NT2/D1 (cell line): ENCODE measurements around the gene SLC35B4.

ENCODE experiments used
- DNase-seq: peaks from one replicate; pipeline ENCODE4 v3.0.0-alpha.2; 2011; ENCODE audit warnings: low read depth, low spot score
- H3K27me3 ChIP-seq: 2 replicates; pipeline ENCODE4 v1.6.0; 2011; ENCODE audit warnings: mild to moderate bottlenecking; ENCODE audit not compliant: insufficient read length, insufficient read depth
- H3K36me3 ChIP-seq: 2 replicates; pipeline ENCODE4 v1.6.1; 2011; ENCODE audit warnings: mild to moderate bottlenecking, low read length, mixed read lengths; ENCODE audit not compliant: insufficient read depth, insufficient read length
- H3K4me1 ChIP-seq: 2 replicates; pipeline ENCODE4 v1.5.1; 2011; ENCODE audit not compliant: insufficient read depth, insufficient read length
- H3K4me3 ChIP-seq: 2 replicates; pipeline ENCODE4 v1.5.1; 2011; ENCODE audit warnings: low read depth; ENCODE audit not compliant: insufficient read length
- H3K9ac ChIP-seq: 2 replicates; pipeline ENCODE4 v1.6.0; 2011; ENCODE audit warnings: low read depth; ENCODE audit not compliant: insufficient read length
- H3K9me3 ChIP-seq: 2 replicates; pipeline ENCODE4 v1.5.1; 2011; ENCODE audit warnings: mild to moderate bottlenecking, low read length; ENCODE audit not compliant: insufficient read depth
- SUZ12 ChIP-seq: IDR thresholded peaks from 2 replicates; pipeline ENCODE4 v1.6.1; 2011; ENCODE audit not compliant: insufficient read length, insufficient read depth; ENCODE audit errors: extremely low read depth
- YY1 ChIP-seq: IDR thresholded peaks from 2 replicates; pipeline ENCODE4 v1.6.1; 2011; ENCODE audit not compliant: insufficient read length, insufficient read depth
- ZNF274 ChIP-seq: IDR thresholded peaks from 2 replicates; pipeline ENCODE4 v1.6.1; 2011; ENCODE audit warnings: mild to moderate bottlenecking, low read depth, low read length

SLC35B4 gene

DNA sequence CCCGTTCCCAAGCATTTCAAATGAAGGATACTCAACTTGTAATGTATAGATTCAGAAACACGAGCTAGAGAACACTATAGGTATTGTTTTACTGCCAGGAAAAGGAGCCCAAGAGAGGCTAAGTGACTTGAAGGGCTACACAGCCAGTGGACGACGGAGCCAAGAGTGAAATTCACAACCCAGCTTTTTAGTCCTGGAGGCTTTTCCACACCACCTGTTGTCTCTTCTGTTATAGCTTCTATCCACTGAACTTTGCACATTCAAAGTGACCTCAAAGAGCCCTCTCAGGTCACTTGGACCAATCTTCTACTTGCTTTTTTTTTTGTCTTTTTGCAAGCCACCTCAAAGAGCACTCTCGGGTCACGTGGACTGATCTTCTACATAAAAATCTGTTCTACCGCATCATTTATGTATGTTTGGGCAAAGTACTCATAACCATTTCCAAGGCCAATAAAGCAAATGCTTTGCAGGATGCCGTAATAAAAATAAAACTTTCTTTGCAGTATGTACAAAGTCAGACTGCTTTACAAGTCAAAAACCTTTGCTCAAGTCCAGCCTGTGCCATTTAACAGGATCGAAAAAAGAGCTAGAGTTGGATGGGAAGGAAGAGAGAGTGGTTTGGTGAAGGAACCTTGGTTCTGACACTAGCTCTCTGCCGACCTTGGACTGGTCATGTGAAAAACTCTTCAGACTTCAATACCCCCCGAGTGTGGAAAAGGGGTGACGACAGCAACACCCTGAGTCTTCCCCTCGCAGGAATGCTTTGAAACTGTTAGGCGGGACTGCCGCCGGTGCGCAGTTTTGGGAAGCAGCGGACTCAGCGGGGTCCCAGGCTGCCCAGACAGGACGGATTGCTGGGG, 821 bp downstream of the SLC35B4 start:
- H3K9me3 ChIP-seq: no peaks in the 10 kb centered on the region
- H3K9ac ChIP-seq: peak overlapping the region; percentile 88
- H3K27me3 ChIP-seq: peaks cover 6% of the 10 kb centered on the region
- H3K4me1 ChIP-seq: no peaks in the 10 kb centered on the region
- peak; percentile 8 for DNase-seq
- H3K36me3 ChIP-seq: peaks cover 10% of the 10 kb centered on the region
- TF ChIP-seq ZNF274 (no peak), YY1 (no peak), SUZ12 (no peak)
- H3K4me3 ChIP-seq: peak overlapping the region; percentile 79

DNA sequence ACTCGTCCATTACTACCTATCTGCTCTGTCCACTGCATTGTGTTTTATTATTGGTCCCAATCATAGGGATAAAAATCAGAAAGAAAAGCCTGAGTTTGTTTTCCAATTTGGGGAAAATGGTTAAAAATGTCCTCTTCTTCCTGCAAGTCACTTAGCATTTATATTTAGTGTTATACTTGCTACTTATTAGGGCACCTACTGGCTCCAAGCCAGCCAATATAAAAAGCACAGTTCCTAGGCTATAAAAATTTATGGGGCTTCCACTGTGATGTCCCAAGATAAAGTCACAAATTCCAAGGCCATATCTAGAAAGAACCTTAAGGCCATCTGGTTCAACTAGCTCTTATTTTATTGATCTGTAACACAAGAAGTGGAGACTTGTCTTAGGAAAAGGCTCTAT, 3.2 kb downstream of the SLC35B4 start:
- H3K9ac ChIP-seq: no peak overlapping the region
- no peak for TF ChIP-seq SUZ12
- no peak for TF ChIP-seq YY1
- TF ChIP-seq ZNF274: no peak
- peaks cover 10% of the 10 kb centered on the region for H3K36me3 ChIP-seq
- DNase-seq: no peak
- H3K9me3 ChIP-seq: no peaks in the 10 kb centered on the region
- no peaks in the 10 kb centered on the region for H3K4me1 ChIP-seq
- H3K4me3 ChIP-seq: no peak overlapping the region
- H3K27me3 ChIP-seq: peaks cover 6% of the 10 kb centered on the region

DNA sequence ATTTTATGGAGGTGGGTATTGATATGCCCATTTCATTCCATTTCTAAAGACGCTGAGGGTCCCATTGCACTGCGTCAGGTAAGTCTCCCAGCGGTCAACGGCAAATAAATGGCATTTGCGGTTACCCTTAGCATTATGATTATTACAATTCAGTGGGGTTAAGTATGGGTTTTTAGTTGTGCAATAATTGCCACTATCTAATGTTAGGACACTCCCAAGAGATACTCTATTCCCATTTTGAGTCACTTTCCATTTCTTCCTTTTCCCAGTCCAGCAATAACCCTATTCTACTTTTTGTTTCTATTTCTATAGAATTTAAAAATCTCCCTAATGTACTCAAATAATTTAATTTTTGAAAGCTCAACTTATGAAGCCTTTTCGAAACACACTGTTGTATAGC, 4.0 kb downstream of the SLC35B4 start:
- Histone ChIP-seq H3K4me1 (no peaks in the 10 kb centered on the region), H3K36me3 (peaks cover 10% of the 10 kb centered on the region), H3K9me3 (no peaks in the 10 kb centered on the region), H3K27me3 (peaks cover 2% of the 10 kb centered on the region), H3K4me3 (no peak overlapping the region), H3K9ac (no peak overlapping the region)
- TF ChIP-seq SUZ12: no peak
- TF ChIP-seq ZNF274: no peak
- no peak for TF ChIP-seq YY1
- DNase-seq: no peak

- H3K4me3 ChIP-seq: no peak overlapping the region
- no peak overlapping the region for H3K9ac ChIP-seq
- TF ChIP-seq SUZ12: no peak
- TF ChIP-seq ZNF274: no peak
- no peak for TF ChIP-seq YY1
- peaks cover 13% of the 10 kb centered on the region for H3K36me3 ChIP-seq
- no peak for DNase-seq
- no peaks in the 10 kb centered on the region for H3K27me3 ChIP-seq
- no peaks in the 10 kb centered on the region for H3K9me3 ChIP-seq
- no peaks in the 10 kb centered on the region for H3K4me1 ChIP-seq
Observed at GRCh38 chr7:134311807-134312206, 4.9 kb downstream of the SLC35B4 start.

DNA sequence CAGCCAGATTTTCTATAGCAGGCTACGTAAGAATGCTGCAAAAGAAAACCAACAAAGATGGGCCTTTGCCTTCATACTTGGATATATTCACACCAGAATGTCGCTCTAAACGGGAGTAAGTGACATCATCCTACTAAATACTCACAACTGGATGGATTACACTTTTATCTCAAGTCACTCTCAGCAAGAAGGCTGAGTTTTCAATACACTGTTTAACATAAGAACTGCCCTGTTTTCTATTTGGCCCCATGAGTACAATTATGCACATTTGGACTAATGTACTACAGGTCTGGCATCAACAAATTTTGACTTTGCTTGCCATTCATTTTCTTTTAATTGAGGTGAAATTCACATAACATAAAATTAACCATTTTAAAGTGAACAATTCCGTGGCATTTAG, 8.2 kb downstream of the SLC35B4 start:
- TF ChIP-seq ZNF274 (no peak), SUZ12 (no peak), YY1 (no peak)
- Histone ChIP-seq H3K4me3 (no peak overlapping the region), H3K9ac (no peak overlapping the region), H3K36me3 (peaks cover 32% of the 10 kb centered on the region), H3K27me3 (no peaks in the 10 kb centered on the region), H3K4me1 (no peaks in the 10 kb centered on the region), H3K9me3 (no peaks in the 10 kb centered on the region)
- no peak for DNase-seq

- no peaks in the 10 kb centered on the region for H3K9me3 ChIP-seq
- no peak for DNase-seq
- H3K9ac ChIP-seq: no peak overlapping the region
- no peak overlapping the region for H3K4me3 ChIP-seq
- no peaks in the 10 kb centered on the region for H3K4me1 ChIP-seq
- H3K27me3 ChIP-seq: no peaks in the 10 kb centered on the region
- peaks cover 34% of the 10 kb centered on the region for H3K36me3 ChIP-seq
- TF ChIP-seq SUZ12: no peak
- no peak for TF ChIP-seq YY1
- TF ChIP-seq ZNF274: no peak
Observed at GRCh38 chr7:134307320-134307719, 9.4 kb downstream of the SLC35B4 start.

DNA sequence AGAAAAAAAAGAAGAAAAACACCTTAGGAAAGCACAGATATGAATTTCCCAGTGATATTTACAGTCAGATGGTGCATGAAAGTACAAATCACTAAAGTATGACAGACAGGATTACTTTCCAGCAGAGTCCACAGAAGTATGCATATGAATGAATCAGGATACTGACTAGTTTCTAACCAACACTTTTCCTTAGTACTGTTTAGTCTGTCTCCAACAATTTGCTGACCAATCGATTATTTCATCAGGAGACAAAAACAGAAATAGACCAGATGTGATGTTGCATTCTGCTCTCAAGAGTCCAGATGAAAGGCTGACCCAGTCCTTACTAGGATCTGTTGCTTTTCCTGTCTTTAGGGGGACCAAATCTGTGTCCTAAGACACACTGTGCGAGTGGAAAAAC, 14.6 kb downstream of the SLC35B4 start:
- Histone ChIP-seq H3K4me1 (no peaks in the 10 kb centered on the region), H3K9me3 (no peaks in the 10 kb centered on the region), H3K27me3 (no peaks in the 10 kb centered on the region), H3K9ac (no peak overlapping the region), H3K4me3 (no peak overlapping the region), H3K36me3 (peaks cover 70% of the 10 kb centered on the region)
- no peak for DNase-seq
- TF ChIP-seq YY1 (no peak), SUZ12 (no peak), ZNF274 (no peak)
